Urinary bladder (tissue), 4 donors: ENCODE results near the gene MRPL18. TPM values are rescaled to one million over a fixed set of nuclear protein-coding genes. Genes with fewer than 3 reads are reported as not detected.
A peak's percentile ranks its signal among the peaks of the same experiment; 100 is the strongest.
"Not testable (repeated sequence)": the region's sequence is repeated elsewhere in the genome, so short reads cannot be mapped to it uniquely, and the experiment has no call there.

Experiments
- DNase-seq: peaks from one replicate; pipeline ENCODE4 v3.0.0-alpha.2; 2015; ENCODE audit errors: extremely low spot score
- H3K27ac ChIP-seq: one replicate; pipeline ENCODE4 v1.5.1; 2013; ENCODE audit warnings: low read depth, mild to moderate bottlenecking, moderate library complexity
- H3K36me3 ChIP-seq: one replicate; pipeline ENCODE4 v1.6.1; 2013; ENCODE audit warnings: mild to moderate bottlenecking, moderate library complexity; ENCODE audit not compliant: insufficient read depth
- H3K4me1 ChIP-seq: one replicate; pipeline ENCODE4 v1.6.1; 2013; ENCODE audit warnings: mild to moderate bottlenecking, moderate library complexity; ENCODE audit not compliant: insufficient read depth
- H3K4me3 ChIP-seq: one replicate; pipeline ENCODE4 v1.5.1; 2013; ENCODE audit warnings: low read depth, low read length
- WGBS: extraction: QIAGEN DNeasy Blood & Tissue Kit; methylation state at CpG from one replicate; pipeline ENCODE4 v1.1.7; 2013; 5-methylcytosine and 5-hydroxymethylcytosine counted together
- polyA plus RNA-seq: library from polyadenylated mRNA; stranded (reverse); fragments of 200-250 nt; gene quantifications from one replicate; pipeline ENCODE4 v1.2.3, GENCODE V29; 2013
- total RNA-seq: library from RNA; depleted of rRNA; stranded (reverse); fragments of >200 nt; gene quantifications from one replicate; pipeline ENCODE4 v1.2.3, GENCODE V29; 2014
- donor health status: healthy with polysubstance abuse.
- donor health status: healthy.

MRPL18 gene
- 58.0 TPM for total RNA-seq
- 77.7 TPM for polyA plus RNA-seq

DNA sequence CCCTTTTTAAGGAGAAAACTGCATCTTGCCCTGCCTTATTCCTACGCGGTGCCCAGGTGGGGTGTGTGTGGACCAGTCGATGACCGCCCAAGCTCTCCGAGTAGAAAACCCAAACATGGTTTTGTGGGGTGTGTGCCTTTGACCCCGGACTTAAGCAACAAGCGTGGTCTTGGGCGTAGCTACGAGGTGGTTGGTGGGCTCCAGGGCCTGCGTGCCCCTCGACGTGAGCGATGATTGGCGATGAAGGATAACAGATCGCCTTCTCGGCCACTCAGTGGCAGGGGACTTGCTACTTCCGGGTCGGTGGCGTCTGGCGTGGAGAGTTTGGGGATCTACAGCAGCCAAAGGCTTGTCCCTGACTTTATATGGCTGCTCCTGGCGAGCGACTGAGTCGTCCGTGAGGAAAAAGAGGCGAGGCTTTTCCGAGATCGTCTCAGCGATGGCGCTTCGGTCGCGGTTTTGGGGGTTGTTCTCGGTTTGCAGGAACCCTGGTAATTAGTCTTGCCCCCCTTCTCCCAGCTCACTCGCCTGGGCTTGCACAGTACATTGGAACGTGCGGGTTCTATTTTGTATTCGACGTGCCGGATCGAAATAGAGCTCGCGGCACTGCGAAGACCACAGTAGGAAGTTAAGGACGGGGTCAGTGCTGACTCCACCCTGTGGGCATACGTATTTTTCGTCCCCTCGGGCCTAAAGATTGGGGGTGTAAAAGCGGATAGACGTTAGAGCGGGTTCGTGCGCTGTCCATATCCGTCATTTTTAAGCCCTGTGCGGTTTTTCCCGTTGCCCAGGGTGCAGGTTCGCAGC lies at the start of gene MRPL18:
Gene MRPL18 (plus strand): TSS at position 319 of the 807 bp plus-strand sequence. CDS start 121 bp downstream, at position 440.
- under 1% methylated on average over 56 of the region's 56 CpGs for WGBS
- Histone ChIP-seq H3K36me3 (peaks cover 3% of the 10 kb centered on the region), H3K4me3 (peak within 1 kb of the TSS; percentile 95), H3K27ac (peak within 1 kb of the TSS; percentile 86), H3K4me1 (peaks cover 1% of the 10 kb centered on the region)
- peak; percentile 95 for DNase-seq

DNA sequence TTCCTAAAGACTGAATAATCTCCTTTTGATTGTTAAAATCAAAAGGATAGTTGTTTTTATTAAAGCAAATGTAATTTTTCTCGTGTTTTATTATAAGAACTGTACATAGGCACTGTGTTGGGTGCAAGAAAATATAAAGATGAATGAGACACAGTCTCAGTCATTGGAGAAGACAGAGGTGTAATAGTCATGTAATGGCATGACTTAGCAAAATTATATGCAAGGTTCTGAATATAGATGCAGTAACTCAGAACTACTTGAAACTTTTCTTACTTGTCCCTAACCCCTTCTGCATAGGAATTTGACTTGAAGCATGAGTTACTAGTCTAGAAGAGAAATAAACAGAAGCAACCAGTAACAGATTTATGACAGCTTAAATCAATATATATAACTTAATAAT lies 48.1 kb upstream of the MRPL18 start:
- Histone ChIP-seq H3K36me3 (peaks cover 7% of the 10 kb centered on the region), H3K4me1 (no peaks in the 10 kb centered on the region), H3K27ac (no peak overlapping the region), H3K4me3 (no peak overlapping the region)
- no peak for DNase-seq
- 85% methylated on average over 1 of the region's 1 CpG for WGBS

DNA sequence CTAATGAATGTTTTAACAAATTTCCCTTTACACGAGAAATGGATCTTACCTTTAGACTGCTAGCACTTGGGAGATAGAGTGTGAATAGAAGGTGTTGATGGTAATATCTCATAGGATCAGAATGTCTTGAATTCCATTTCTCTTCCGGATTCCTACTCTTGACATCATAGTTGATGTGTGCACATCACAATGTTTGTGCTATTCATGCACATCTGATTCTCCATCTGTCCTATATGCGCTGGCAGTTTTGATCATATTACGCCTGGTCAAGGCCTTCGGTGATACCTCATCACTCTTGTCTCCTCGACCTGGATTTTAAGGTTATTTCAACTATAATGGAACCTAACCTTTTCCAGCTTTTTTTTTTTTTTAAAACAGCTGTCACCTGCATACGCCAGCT lies 45.2 kb upstream of the MRPL18 start:
- WGBS, result 87% methylated on average over 7 of the region's 7 CpGs

DNA sequence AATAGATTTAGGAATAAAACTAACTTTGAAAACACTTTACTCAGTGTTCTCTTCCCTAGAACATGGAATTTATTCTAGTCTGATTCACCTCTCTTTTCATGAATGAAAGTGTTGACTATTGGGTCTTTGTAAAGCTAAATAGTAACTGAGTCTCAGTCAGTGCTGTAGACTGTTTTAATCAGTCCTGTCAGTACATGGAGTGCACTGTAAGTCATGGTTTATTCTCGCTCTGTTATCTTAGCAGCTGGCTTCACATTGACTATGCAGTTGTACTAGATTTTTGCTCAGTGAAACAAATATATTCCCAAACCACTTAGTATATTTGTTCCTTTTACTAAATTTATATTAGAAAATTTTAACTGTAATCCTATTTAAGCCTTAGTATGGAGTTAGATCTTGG lies 43.5 kb upstream of the MRPL18 start:
- Histone ChIP-seq H3K36me3 (peaks cover 9% of the 10 kb centered on the region), H3K27ac (no peak overlapping the region)

More for the DNA sequence above, 45.2 kb upstream of the MRPL18 start:
- no peak overlapping the region for H3K4me3 ChIP-seq
- no peak overlapping the region for H3K27ac ChIP-seq
- DNase-seq, result no peak
- peaks cover 6% of the 10 kb centered on the region for H3K36me3 ChIP-seq
- no peaks in the 10 kb centered on the region for H3K4me1 ChIP-seq

GRCh38 chr6:159748127-159748526 lies 42.1 kb upstream of the MRPL18 start:
- peaks cover 10% of the 10 kb centered on the region for H3K36me3 ChIP-seq
- not testable (repeated sequence) for H3K4me1 ChIP-seq, H3K27ac ChIP-seq, DNase-seq, H3K4me3 ChIP-seq
- 84% methylated on average over 7 of the region's 7 CpGs for WGBS

More for the DNA sequence above, 43.5 kb upstream of the MRPL18 start:
- WGBS, result 76% methylated on average over 1 of the region's 1 CpG
- Histone ChIP-seq H3K4me3 (no peak overlapping the region), H3K4me1 (no peaks in the 10 kb centered on the region)
- DNase-seq, result no peak

DNA sequence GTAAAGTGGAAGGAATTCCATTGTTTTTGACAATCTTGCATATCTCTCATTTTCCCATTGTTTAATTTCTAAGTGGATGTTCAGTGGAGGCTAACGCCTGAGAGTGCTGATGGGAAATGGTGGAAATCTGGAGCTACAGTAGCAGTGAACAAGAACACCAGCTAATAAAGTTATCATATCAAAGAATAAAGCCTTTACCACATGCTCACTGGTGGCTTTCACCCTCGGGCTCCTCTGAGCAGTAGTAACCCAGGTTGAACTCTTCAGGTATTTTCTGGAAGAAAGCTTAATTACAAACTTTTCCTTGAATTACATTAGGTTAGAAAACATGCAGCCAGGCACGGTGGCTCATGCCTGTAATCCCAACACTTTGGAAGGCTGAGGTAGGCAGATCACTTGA lies 38.8 kb upstream of the MRPL18 start:
- DNase-seq, result no peak
- H3K36me3 ChIP-seq, result peaks cover 5% of the 10 kb centered on the region
- H3K4me1 ChIP-seq, result no peaks in the 10 kb centered on the region
- H3K4me3 ChIP-seq, result no peak overlapping the region
- H3K27ac ChIP-seq, result no peak overlapping the region
- 77% methylated on average over 3 of the region's 3 CpGs for WGBS

GRCh38 chr6:159753081-159753872 lies 37.0 kb upstream of the MRPL18 start:
- H3K36me3 ChIP-seq, result peaks cover 5% of the 10 kb centered on the region
- 85% methylated on average over 6 of the region's 6 CpGs for WGBS
- no peak for DNase-seq

GRCh38 chr6:159754401-159754800 lies 35.9 kb upstream of the MRPL18 start:
- WGBS, result 82% methylated on average over 2 of the region's 2 CpGs
- Histone ChIP-seq H3K36me3 (peaks cover 5% of the 10 kb centered on the region), H3K27ac (no peak overlapping the region), H3K4me1 (no peaks in the 10 kb centered on the region), H3K4me3 (no peak overlapping the region)
- DNase-seq, result no peak

More at GRCh38 chr6:159753081-159753872, 37.0 kb upstream of the MRPL18 start:
- no peaks in the 10 kb centered on the region for H3K4me1 ChIP-seq
- no peak overlapping the region for H3K27ac ChIP-seq
- no peak overlapping the region for H3K4me3 ChIP-seq

DNA sequence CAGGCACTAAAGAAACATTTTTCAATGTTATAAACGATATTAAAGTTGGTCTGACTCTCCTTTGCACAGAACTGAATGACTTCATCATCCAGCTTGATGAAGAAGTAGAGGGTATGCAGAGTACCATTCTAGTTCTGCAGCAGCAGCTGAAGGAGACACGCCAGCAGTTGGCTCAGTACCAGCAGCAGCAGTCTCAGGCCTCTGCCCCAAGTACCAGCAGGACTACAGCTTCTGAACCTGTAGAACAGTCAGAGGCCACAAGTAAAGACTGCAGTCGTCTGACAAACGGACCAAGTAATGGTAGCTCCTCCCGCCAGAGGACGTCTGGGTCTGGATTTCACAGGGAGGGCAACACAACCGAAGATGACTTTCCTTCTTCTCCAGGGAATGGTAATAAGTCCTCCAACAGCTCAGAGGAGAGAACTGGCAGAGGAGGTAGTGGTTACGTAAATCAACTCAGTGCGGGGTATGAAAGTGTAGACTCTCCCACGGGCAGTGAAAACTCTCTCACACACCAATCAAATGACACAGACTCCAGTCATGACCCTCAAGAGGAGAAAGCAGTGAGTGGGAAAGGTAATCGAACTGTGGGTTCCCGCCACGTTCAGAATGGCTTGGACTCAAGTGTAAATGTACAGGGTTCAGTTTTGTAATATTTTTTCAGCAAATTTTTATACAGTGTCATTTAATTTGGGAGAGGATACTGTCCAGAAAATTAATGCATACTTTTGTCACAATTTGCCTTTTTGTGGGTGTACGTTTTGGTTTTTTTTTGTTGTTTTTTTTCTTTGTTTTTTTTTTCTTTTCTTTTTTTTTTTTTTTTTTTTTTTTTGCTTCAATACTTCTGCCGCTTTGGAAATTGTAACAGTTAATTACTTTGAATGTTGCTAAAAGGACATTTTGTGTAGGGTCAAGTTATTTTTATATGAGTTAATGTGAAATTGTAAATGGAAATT lies 35.0 kb upstream of the MRPL18 start:
- H3K36me3 ChIP-seq, result peaks cover 5% of the 10 kb centered on the region

DNA sequence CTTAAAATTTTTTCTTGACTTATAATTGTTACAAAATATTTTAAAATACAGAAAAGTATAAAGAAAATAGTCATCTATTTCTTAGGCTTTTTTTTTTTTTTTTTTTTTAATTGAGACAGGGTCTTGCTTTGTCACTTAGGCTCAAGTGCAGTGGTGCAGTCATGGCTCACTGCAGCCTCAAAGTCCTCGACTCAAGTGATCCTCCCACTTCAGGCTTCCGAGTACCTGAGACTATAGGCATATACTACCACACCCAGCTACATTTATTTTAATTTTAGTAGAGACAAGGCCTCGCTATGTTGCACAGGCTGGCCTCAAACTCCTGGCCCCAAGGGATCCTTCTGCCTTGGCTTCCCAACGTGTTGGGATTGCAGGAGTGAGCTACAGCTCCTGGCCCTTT lies 33.8 kb upstream of the MRPL18 start:
- H3K36me3 ChIP-seq, result peaks cover 3% of the 10 kb centered on the region
- H3K27ac ChIP-seq, result no peak overlapping the region
- H3K4me1 ChIP-seq, result no peaks in the 10 kb centered on the region
- H3K4me3 ChIP-seq, result no peak overlapping the region
- DNase-seq, result no peak
- WGBS, result 90% methylated on average over 4 of the region's 4 CpGs

More for the DNA sequence above, 35.0 kb upstream of the MRPL18 start:
- Histone ChIP-seq H3K27ac (no peak overlapping the region), H3K4me1 (no peaks in the 10 kb centered on the region), H3K4me3 (no peak overlapping the region)
- no peak for DNase-seq
- WGBS, result 75% methylated on average over 15 of the region's 15 CpGs

DNA sequence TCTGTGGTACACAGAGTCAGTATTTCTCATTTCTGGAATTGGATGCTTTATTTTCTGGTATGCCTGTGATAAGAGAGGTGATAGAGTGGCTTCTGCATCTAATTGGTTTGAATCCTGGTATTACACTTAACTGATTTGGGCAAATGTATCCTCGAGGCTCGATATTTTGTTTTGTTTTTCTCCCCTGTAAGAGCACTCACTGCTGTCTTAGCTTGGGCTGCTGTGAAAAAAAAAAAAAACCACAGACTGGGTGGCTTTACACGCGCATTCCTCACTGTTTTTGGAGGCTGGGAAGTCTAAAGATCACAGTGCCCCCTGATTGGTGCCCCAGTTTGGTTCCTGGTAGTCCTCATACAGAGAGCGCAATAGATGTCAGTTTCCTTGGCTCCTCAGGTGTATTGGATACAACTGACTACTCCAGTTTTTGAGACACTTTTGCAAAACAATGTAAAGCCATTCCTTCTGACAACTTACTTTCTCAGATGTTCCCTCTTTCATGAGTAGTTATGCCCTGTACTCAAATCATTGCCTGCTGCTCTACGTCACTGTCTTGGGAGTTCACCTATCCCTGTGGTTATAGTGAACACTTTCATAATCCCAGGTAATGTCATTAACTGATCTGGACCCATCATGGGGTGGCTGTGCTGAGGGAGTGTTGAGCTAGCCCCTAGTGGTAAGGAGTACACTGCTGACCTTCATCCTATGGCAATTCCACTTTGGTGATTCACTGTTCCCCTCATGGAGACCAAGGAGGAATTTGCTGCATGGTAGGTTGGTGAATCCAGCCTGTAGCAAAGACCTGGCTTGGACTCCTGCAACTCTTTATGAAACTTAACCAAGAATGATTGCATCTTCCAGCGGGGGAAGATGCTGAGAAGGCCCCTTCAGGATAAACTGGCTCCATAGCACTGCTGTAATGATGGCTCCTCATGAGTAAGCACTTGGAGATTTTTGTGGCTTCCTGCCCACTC lies 32.0 kb upstream of the MRPL18 start:
- Histone ChIP-seq H3K4me1 (no peaks in the 10 kb centered on the region), H3K36me3 (no peaks in the 10 kb centered on the region), H3K27ac (no peak overlapping the region), H3K4me3 (no peak overlapping the region)
- no peak for DNase-seq
- 92% methylated on average over 7 of the region's 7 CpGs for WGBS

DNA sequence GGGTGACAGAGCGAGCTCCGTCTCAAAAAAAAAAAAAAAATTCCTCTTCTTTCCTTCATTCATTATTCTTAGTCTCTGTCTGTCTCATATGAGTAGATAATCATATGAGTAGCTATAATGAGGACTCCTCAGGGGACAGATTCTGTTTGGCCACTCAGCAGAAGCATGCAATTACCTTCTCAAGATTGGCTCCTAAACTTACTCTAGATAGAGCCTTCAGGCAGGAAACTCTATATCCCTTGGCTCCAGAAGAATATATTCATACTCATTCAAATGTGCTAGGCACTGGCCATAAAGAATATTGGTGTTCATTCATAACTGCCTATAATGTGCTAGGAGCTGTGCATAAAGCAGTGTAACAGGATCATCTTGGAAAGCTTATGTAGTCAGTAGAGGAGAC lies 30.6 kb upstream of the MRPL18 start:
- no peak overlapping the region for H3K27ac ChIP-seq

More for the DNA sequence above, 30.6 kb upstream of the MRPL18 start:
- no peak overlapping the region for H3K4me3 ChIP-seq
- WGBS, result 43% methylated on average over 1 of the region's 2 CpGs
- DNase-seq, result no peak
- H3K4me1 ChIP-seq, result no peaks in the 10 kb centered on the region
- no peaks in the 10 kb centered on the region for H3K36me3 ChIP-seq
